HG03159 (cell line): ENCODE results near the gene SUMO4.
A peak's percentile ranks its signal among the peaks of the same experiment; 100 is the strongest.
"Not testable (repeated sequence)": the region's sequence is repeated elsewhere in the genome, so short reads cannot be mapped to it uniquely, and the experiment has no call there.

Experiments
- ATAC-seq: cut with Tn5 transposase; IDR thresholded peaks from one replicate; pipeline ENCODE4 v1.9.1; 2021; ENCODE audit warnings: mild to moderate bottlenecking, moderate library complexity; ENCODE audit not compliant: unreplicated experiment

Gene SUMO4

DNA sequence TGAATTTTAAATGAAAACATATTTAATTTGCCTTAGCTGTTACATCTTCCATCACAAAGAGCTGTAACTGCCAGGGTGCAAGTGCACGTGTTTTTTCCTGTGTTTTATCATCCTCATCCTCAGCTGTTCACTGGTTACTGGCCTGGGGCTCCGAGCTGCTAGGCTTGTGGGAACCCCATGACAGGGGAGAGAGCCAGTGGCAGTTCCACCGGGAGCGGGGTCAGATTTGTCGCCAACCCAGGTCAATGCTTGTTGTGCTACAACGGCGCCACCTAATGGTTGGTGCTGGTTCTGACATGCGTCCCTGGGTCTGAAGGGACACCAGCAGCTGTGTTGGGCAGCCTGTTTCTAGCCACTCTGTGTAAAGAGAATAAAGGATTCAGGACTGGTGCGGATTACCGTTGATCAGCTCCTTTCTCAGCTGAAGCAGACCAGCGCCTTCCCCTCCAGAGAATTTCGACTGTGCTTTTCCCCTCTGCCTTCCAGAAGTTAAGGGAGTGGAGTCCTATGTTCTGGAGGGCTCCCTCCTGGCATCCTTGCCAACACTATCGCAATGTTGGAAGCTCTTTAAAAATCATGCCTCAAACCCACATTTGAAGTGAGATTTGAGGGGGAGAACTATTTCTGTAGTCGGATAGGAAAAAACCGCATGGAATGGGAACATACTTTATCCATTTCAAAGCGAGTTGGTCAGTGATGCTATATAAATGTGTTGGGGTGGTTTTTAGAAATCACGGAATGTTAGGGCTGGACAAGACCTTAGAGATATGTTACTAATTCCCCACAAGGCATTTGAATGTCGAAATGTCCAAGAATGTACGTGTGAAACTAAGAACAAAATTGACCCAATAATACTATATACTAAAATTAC, 32.1 kb downstream of the SUMO4 start:
- ATAC-seq: peak; percentile 89

DNA sequence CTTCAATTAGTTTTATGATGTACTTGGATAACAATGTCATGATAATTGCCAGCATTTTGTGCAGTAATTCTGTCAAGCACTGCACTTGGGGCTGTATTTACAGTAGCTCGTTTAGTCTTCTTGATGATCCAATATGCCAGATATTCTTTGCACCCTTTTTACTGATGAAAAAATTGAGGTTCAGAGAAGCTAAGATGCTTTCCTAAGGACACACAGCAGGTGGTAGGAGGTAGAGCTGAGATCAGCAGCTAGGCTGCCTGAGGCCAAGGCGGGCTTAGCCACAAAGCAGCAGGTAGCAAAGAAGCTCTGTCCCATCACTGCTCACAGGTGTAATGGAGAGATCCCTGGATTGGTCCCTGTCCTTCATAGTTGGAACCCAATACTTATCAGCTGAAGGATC, 33.3 kb downstream of the SUMO4 start:
- no peak for ATAC-seq

DNA sequence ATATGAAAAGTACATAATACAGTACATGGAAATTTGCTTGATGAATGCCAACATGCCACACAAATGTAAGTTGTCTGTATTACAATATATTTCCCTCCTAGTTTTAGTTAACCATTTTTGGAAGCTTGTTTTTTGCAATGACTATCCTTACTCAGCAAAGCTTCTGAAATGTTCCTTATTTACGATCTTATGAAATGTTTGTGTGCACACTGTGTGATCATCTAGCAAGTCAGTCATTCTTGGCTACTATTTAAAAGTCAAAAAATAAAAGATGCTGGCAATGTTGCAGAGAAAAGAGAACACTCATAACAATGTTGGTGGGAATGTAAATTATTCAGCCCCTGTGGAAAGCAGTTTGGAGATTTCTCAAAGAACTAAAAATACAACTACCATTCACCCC, 33.8 kb downstream of the SUMO4 start:
- ATAC-seq: no peak

DNA sequence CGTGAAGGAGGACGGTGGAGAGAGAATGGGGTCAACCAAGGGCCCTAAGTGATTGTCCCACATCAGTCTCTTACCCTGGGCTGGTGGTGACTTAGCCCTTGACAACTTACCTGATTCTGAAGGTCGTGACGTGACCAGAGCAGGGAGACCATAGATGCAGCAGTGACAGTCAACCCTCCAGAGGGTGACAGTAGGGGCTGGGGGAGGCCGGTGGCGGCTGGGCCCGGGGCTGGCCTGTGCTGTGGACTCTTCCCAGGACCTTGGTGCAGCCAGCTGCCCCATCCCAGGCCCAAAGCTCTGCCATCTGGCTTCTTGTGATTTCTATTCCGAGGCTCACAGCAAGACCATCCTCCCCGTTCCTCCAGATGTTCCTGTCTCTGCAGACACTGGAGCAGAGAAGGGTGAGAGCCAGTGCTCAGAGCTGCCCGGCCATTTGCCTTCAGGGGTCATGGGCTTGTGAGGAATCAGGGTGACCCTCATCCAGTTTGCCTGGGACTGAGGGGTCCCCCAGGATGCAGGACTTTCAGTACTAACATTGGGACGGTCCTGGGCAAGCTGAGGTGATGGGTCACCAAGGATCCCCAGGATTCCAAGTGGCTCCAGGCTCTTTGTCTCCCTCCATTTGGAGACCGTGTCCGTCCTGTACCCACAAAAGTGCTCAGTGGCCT, 36.0 kb downstream of the SUMO4 start:
- no peak for ATAC-seq

DNA sequence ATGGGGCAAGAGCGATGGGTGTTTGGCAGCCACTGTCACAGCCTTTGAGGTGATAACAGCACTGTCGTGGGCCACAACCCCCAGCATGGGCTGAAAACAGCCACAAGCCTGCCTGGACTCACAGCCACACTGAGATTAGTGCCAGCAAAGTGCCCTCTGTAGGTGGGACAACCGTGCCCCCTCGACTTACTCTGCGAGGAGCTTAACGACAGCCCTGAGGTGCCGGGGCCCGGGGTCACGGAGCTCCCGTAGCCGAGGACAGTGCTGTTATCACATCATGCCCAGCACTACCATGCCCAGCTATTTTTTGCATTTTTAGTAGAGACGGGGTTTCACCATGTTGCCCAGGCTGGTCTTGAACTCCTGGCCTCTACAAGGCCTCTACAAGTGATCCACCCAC, 36.6 kb downstream of the SUMO4 start:
- no peak for ATAC-seq

DNA sequence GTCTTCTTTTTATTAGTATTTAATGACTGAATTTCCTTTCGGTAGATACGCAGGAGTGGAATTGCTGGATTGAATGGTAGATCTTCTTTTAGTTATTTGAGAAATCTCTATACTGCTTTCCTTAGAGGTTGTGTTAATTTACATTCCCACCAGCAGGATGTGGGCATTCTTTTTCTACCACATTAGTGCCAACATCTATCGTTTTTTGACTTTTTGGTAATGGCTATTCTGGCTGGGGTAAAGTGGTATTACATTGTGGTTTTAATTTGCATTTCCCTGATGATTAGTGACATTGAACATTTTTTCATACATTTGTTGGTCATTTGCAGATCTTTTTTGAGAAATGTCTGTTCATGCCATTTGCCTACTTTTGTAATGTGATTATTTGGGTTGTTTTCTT, 37.1 kb downstream of the SUMO4 start:
- ATAC-seq: no peak

DNA sequence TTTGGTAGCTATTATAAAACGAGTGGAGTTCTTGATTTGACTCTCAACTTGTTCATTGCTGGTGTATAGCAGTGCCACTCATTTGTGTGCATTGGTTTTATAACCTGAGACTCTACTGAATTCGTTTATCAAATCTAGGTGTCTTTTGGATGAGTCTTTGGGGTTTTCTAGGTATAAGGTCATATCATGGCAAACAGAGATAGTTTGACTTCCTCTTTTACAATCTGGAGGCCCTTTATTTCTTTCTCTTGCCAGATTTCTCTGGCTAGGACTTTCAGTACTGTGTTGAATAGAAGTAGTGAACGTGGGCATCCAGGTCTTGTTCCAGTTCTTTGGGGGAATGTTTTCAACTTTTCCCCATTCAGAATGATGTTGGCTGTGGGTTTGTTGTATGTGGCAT, 38.8 kb downstream of the SUMO4 start:
- ATAC-seq: peak; percentile 68

DNA sequence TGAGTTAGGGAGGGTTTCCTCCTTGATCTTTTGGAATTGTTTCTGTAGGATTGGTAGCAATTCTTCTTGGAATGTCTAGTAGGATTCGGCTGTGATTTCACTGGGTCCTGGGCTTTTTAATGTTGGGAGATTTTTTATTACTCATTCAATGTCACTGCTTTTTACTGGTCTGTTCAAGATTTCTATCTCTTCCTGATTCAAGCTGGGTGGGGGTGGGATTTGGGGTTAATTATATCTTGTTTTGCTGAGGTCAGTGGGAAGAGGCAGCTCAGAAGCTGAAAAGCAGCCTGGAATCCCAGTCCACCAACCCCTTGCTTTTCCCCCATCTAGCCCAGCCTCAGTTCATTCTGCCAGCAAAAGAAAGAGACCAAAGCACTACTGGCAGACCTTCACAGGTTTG, 39.6 kb downstream of the SUMO4 start:
- no peak for ATAC-seq

DNA sequence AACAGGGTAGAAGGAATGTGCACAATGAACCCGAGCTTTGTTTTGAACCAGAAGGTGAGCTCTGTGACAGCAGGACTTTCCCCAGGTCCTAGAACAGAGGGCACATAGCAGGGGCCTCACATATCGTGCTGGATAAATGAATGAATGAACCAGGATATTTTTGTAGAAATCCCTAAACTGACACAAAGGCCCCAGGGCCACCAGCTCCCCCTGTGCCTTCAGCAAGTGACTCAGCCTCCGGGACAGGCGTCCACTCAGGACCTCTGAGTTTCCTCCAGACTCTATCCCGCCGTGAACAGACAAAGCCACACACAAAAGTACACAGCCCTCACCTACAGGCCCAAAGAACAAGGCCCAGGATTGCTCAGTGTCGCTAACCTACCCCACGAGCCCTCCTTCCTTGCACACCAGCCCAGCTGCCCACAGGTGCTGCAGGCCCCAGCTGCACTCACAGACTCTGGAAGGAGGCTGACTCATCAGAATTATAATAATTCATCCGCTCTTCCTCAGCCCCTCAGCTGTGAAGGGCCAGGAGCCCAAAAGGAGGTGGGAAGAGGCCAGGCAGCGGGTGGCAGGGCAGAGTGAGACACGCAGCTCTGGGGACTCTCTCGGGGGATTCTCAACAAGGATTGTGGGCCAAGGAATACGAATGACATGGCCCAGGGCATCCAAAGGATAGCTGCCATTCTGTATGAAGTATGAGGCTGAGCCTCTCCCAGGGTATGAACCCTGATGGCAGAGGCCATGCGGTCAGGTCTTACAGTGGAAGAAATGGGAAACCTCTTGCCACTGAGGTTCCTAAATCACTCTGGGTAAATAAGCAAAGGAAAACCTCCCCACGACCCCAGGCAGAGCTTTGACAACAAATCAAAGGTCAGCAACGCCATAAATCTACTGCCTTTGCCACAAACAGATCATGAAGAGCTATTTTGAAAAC, 40.9 kb downstream of the SUMO4 start:
- no peak for ATAC-seq

DNA sequence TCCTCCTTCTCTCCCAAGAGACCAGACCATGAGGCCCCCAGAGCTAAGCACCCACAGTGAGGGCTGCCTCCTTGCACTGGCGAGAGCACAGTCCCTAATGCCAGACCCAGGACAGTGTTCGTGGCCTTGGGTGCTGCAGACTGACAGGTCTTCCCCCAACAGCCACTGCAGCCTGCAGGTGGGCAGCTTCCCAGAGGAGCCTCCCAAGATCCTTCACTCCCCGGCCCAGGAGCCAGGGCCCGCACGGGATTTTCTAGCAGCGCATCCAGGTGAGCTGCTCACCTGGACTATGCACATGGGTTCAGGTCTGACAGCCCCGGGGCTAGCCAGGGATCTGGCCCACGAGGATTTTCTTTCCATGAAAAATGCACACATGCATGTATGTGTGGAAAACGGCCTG, 41.7 kb downstream of the SUMO4 start:
- ATAC-seq: no peak

DNA sequence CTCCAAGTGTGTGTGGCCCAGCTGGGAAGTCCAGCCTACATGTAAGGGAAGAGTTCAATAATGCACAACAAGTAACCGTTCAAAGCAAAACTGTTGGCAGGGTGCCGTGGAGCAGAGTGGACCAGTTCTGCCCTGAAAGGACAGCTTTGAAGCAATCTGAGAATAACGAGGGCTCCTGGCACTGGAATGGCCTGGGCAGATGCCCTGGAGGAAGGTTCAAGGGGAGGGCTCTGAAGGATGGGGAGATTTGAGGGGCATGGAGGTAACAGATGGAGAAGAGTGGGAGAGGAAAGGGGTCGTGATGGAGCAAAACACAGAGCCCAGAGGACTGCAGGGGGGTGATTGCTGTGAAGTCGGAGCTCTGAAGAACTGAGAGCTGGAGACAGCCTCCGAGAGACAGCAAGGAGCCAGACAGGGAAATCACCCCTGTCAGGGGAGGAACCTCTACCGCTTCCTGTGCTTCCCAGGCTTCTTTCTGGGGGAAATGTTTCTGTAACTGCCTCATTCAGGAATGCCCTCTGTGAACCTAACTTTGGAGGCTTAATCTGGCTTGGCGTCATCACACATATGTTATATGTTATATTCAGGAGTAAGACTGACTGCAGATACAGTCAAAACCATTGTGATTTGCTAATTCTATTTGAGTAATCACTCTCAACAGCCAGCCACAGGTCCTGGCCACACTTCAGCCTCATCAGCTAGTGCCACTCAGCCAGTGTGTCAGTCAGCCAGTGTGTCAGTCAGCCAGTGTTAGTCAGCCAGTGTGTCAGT, 43.5 kb downstream of the SUMO4 start:
- ATAC-seq: no peak

DNA sequence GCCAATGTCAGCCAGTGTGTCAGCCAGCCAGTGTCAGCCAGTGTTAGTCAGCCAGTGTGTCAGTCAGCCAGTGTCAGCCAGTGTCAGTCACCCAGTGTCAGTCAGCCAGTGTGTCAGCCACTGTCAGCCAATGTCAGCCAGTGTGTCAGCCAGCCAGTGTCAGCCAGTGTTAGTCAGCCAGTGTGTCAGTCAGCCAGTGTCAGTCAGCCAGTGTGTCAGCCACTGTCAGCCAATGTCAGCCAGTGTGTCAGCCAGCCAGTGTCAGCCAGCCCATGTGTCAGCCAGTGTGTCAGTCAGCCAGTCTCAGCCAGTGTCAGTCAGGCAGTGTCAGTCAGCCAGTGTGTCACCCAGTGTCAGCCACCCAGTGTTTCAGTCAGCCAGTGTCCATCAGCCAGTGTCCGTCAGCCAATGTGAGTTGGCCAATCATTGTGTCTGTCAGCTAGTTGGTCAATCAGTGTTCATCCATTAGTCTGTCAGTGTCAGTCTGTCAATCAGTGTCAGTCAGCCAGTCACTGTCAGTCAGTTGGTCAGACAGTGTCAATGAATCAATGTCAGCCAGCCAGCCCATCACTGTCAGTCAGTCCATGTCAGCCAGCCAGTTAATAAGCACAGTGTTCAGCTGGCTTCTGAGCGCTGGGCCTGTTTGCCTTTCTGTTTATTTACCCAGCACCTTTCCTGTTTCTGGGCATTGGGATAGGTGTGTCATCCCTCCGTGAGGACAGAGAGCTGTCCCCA, 44.5 kb downstream of the SUMO4 start:
- ATAC-seq: not testable (repeated sequence)

DNA sequence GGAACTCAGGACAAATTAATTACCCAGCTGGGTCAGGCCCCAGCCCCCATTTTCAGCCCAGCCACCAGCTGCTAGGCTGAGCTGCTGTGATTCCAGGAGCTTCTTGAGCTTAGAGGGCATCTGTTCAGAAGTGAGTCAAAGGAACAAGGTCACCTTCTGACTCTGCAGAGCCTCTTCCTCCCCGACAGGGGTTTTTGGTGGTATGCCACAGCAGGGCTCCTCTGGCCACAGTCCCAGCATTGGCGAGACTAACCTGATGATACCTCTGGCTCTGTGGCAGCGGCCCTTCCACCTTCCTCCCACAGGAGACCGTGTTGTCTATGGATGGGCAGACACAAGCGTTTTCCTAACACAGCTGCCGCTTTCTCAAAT, 45.0 kb downstream of the SUMO4 start:
- ATAC-seq: no peak

DNA sequence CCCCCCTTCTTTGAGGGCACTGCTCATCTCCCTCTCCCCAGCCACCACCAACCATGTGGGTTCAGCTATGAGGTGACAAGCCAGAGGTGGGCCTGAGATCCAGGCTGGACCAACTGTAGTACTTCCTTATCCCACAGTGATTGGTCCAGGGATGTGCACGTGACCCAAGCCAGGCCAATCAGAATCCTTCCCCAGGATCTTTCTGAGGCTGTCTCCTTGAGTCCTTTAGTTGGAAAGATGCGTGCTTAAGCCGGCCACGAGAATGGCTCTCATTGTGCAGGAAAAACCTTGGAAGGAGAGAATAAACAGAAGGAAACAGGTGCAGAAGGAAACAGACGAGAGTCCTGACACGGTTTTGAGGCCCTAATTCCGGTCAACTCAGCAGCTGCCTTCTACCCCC, 45.5 kb downstream of the SUMO4 start:
- ATAC-seq: no peak

DNA sequence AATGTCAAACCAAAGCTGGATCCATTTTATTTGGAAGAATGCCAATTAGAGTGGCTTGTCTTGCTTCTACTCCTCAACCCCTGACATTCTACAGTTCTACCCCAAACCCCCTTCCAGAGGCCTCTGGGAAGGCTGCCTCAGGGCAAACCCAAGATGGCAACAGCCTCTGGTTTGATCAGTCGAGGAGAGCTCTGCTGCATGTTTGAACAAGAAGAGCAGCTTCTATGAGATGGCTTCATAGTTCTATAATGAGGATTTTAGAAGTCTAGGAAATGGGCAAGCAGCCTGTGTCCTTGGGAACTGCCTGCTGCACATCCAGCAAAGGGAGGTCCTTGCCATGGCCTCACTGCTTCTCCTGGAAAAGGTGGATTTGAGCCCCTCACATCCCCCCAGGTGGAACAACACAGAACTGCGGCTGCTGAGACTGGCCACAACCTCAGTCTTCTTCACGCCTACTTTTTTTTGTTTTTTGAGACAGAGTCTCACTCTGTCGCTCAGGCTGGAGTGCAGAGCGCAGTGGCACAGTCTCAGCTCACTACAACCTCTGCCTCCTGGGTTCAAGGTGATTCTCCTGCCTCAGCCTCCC, 46.8 kb downstream of the SUMO4 start:
- no peak for ATAC-seq

DNA sequence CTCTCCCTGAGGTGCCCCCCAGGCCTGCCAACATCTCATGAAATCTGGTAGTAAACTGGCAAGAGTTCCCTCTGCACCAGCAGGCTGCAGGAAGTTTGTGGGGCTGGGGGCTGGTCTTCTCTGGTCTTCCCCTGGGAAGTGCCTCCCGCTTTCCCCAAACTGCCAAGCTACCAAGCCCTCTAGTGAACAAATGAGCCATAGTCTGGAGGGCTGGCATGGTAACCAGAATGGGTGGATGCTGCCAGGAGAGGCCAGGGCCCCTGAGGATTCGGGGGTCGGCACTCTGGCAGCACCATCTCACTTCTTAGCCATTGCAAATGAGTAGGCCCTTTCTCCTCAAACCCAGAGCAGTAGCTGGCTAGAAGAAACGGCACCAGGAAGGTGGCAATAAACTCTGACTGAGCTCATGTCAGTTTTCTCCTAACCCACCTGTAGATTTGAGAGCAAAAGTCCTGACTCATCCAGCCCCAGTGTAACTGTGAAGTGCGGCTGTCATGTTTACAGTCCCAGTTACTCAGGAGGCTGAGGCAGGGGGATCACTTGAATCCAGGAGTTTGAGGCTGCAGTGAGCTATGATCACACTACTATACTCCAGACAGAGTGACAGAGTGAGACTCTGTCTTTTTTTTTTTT, 48.9 kb downstream of the SUMO4 start:
- ATAC-seq: no peak

DNA sequence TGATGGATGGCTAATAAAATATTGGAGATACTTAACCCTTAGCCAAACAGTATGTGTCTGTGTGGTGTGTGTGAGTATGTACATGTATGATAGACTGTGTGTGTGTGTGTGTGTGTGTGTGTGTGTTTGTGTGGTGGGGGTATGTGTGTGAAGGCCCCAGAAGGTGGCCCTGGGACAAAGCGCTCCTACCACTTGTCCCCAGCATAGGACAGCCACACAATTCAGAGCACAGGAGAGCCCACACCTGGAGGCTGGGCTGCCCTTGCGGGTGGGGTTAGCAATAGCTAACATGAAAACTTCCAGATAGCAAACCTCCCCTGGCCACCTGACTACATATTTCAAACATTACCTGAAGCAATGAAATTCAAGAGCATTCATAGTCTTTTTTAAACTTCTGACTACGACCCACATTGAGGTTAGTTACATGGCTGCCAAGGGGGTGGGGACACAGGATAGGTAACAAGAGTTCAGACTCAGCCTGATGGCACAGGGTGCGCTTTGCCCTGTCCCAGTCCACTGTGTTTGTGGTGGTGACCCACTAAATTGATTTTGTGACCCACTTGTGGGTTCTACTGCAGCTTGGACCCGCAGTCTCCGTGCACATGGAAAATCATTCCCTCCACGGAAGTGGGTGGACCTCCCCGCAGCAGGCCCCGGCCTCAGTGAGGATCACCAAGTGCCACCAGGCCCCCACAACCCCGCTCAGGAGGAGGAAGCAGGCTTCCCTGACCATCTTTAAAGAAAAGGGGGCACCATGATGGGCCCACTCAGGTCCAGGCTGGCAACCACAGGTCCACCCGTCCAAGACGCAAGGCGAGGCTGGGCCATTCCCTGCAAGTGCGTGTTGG, 50.0 kb downstream of the SUMO4 start:
- ATAC-seq: no peak
